HTERT RPE-1 (cell line): ENCODE measurements around the gene CCL22.
"Not testable (repeated sequence)": the region's sequence is repeated elsewhere in the genome, so short reads cannot be mapped to it uniquely, and the experiment has no call there.

ENCODE experiments used
- in situ Hi-C: fragments of 300-500 bp; cut with MboI; formaldehyde crosslinking; loops from 4 replicates; pipeline ENCODE4 v1.14.3; 2020; ENCODE audit warnings: low sequenced_read_pairs

CCL22 gene

GRCh38 chr16:57358527-57359095 is at the start of gene CCL22:
TSS of gene CCL22 (plus strand) at chr16:57358783. CDS start at chr16:57358817, 34 bp downstream.
- in situ Hi-C loops: no loop called here

GRCh38 chr16:57310801-57311200 is 47.8 kb upstream of the CCL22 start:
- in situ Hi-C loops: no loop called here

- in situ Hi-C loops: no loop called here
Measured at GRCh38 chr16:57313509-57313908, 45.1 kb upstream of the CCL22 start.

- in situ Hi-C loops: no loop called here
Measured at GRCh38 chr16:57314161-57314785, 44.3 kb upstream of the CCL22 start.

- in situ Hi-C loops: no loop called here
Measured at GRCh38 chr16:57315416-57315815, 43.2 kb upstream of the CCL22 start.

GRCh38 chr16:57316390-57317017 is 42.1 kb upstream of the CCL22 start:
- in situ Hi-C loops: no loop called here

GRCh38 chr16:57318240-57318970 is 40.2 kb upstream of the CCL22 start:
- in situ Hi-C loops: no loop called here

- in situ Hi-C loops: no loop called here
Measured at GRCh38 chr16:57319646-57320045, 38.9 kb upstream of the CCL22 start.

GRCh38 chr16:57324749-57325148 is 33.8 kb upstream of the CCL22 start:
- in situ Hi-C loops: no loop called here

GRCh38 chr16:57325458-57325857 is 33.1 kb upstream of the CCL22 start:
- in situ Hi-C loops: no loop called here

GRCh38 chr16:57329718-57330327 is 28.8 kb upstream of the CCL22 start:
- in situ Hi-C loops: no loop called here

GRCh38 chr16:57331355-57331754 is 27.2 kb upstream of the CCL22 start:
- in situ Hi-C loops: no loop called here

- in situ Hi-C loops: no loop called here
Measured at GRCh38 chr16:57333402-57333801, 25.2 kb upstream of the CCL22 start.

GRCh38 chr16:57335366-57335765 is 23.2 kb upstream of the CCL22 start:
- in situ Hi-C loops: no loop called here

- in situ Hi-C loops: no loop called here
Measured at GRCh38 chr16:57341062-57341440, 17.5 kb upstream of the CCL22 start.

GRCh38 chr16:57341441-57342303 is 16.9 kb upstream of the CCL22 start:
- in situ Hi-C loops: no loop called here

GRCh38 chr16:57342606-57343005 is 16.0 kb upstream of the CCL22 start:
- in situ Hi-C loops: not testable (repeated sequence)

- in situ Hi-C loops: no loop called here
Measured at GRCh38 chr16:57343221-57343620, 15.4 kb upstream of the CCL22 start.

- in situ Hi-C loops: not testable (repeated sequence)
Measured at GRCh38 chr16:57344094-57344493, 14.5 kb upstream of the CCL22 start.

GRCh38 chr16:57345021-57345420 is 13.6 kb upstream of the CCL22 start:
- in situ Hi-C loops: no loop called here
